Measurements from ENCODE around the gene DNAL1.

DNAL1 gene

DNA sequence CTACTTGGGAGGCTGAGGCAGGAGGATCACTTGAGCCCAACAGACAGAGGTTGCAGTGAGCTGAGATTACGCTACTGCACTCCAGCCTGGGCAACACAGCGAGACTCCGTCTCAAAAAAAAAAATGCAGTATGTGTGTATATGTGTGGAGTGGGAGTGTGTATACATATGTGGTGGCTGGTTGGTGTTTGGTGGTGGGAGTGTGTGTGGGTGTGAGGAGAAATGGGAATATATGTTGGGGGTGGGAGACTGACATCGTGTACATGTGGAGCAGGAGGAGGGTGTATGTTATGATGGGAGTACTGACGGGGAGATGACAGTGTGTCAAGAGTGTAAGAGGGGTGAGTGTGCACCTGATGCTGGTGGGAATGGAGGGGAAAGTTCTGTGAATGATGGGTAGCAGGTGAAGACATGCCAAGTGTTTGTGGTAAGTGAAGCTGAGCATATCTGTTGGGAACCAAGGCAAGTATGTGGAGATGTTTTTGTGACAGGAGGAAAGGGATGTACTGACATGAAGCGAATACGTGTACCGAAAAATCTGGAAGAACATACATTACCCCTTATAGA is 65.2 kb downstream of the DNAL1 start:
- DNase-seq = no peak

DNA sequence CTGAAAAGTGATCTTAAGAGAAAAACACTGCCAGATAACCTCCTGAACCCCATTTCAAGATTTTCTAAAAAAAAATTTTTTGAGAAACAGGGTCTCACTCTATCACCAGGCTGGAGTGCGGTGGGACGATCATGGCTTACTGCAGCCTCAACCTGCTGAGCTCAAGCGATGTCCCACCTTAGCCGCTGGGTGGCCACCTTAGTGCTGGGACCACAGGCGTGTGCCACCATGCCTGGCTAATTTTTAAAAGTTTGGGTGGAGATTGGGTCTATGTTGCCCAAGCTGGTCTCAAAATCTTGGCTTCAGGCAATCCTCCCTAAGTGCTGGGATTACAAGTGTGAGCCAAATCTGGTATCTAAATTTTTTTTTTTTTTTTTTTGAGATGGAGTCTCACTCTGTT is 66.0 kb downstream of the DNAL1 start:
- no peak for DNase-seq

DNA sequence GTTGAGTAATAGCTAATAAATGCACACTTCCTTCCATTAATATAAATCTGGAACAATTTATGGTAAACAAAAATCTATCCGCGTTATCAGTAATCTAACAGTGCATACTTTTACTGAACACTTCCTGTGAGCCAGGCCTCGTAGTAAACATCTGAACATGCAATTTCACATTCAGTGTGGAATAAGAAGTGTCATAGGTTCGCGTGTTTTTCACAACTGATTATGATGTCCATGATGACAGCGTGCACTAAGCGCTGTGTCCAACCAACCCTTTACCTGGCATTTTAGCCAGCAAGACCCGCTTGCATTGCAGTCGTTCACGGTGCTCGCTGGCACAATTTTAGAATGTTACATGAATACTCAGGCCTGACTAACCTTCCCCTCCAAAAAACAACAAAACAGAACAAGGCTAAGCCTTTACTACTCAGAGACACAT is 67.3 kb downstream of the DNAL1 start:
- DNase-seq = no peak

DNA sequence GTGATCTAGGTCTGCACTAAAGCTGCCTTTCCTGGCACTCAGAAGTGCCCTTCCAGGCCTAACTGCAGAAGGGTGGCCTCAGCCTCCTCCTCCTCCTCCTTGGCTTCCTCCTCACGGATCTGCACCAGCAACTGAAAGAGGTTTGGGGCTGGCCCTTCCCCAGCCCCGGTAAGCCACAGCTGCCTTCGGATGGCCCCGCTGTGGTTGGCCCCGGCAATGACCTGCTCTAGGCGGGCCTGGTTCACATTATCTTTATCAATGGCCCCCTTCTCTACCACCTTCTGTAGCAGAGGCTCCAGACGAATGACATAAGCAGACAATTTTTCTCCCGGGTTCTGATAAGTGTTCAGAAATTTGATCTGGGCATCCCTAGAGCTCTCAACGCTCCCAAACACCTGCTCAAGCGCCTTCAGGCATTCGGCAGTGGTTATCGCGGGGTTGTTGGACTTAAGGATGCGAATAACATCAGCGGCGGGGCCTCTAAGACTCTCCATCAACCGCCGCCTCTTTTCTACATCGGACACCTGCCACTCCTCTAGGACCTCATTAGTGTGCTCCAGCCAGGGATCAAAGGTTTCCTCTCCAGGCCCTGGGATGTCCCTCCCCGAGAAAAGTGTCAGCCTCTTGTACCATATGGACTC is 67.9 kb downstream of the DNAL1 start:
- DNase-seq = no peak

DNA sequence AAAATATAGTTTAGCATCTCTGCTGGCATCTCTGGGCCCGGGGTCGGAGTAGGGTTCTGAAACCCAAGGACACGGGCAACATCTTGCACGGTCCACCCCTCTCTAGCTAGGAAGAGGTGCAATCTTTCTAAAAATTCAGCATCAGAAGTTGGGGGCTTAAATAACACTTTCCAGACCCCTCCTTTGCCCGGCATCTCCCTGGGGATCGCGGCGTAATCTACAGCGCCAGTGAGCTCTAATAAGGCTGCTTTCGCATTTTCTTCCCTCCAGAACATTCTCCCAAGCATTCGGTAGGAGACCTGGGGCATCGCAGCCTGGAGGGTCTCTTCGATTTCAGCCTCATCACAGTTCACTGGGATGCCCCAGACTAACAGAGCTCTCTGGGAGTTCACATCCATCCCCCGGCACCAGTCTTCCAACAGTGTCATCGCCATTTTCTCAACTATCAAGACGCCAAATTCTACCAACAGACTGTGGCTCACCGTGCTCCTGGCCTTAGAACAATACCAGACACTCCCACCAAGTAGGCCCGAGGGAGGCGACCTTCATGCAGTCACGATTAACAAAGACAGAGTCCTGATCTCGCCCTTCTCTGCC is 68.5 kb downstream of the DNAL1 start:
- no peak for DNase-seq

DNA sequence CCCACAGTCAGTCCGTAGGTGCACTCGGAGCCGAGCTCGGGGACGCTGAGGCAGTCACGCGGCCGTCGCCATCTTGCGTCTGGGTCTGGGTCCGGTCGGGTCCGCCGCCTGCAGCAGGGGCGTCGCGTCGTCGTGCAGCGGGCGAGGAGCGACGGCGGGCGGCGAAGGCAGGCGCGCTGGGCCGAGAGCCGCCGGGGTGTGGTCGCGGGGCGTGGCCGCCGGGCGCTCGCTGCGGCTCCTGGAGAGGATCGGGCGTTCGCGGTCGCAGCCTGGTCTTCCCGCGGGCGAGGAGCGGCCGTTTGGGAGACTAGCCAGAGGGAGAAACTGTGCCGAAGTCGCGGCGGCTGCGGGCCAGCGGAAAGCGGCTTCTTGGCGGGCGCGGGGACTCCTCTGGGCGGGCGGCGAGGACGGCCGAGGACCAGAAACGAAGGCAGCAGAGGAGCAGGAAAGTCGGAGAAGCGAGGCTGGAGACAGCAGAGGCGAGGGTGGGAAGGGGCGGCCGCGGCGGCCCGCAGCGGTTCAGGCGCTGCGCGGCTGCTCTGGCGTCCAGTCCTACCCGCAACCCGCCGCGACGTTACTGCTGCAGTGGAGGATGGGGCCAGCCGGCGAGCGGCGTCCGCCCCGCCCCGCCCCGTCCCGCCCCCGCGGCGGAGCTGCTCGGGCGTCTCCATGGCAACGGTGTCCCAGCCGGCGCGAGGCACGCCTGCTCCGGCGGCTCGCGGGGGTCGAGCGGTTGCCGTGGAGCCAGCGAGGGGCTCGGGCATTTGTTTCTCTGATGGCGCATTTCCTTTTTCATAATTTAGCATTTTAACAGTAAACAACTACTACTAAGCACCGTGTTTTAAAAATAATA is 69.2 kb downstream of the DNAL1 start, which contains the start of gene PNMA1:
Gene PNMA1 (minus strand): TSS at position 582 of the 853 bp plus-strand sequence. CDS start 745 bp downstream, outside the sequence.
- DNase-seq = peak; percentile 93

DNA sequence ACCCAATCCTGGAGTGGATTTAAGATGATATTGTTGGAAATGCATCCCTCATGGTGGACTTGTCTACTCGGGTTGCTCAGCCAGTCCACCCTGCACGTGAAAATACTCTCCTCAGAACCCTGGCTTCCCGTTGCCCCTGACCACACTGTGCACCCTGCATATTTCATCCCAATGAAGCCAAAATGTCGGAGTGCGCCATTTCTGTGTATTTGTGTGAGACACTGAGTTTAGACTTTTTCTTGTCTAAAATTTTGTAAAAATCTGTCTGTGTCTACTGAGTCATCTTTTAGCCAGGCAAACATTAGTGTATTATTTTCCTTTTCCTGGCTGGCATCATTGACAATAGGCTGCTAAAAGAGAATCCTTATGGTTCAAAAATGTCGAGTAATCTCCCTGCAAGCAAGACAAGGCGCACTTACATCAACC is 69.9 kb downstream of the DNAL1 start:
- no peak for DNase-seq

DNA sequence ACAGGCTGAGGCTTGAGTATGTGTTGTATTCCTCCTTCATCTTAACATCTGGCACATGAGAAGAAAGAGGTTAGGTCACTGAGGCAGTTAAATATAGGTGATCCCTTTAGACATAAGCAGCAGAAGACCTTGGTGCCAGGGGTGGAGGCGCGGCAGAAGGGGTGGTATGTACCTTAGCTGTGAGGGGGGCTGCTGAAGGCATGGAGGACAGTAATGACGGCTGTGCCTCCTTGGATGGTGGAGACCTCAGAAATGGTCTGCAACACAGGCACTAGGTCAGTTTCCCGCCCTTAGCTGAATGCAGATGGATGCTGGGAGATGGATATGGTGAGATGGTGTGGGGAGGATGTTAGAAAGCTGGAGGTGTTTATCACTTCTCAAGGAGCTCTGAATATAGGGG is 70.9 kb downstream of the DNAL1 start:
- no peak for DNase-seq

DNA sequence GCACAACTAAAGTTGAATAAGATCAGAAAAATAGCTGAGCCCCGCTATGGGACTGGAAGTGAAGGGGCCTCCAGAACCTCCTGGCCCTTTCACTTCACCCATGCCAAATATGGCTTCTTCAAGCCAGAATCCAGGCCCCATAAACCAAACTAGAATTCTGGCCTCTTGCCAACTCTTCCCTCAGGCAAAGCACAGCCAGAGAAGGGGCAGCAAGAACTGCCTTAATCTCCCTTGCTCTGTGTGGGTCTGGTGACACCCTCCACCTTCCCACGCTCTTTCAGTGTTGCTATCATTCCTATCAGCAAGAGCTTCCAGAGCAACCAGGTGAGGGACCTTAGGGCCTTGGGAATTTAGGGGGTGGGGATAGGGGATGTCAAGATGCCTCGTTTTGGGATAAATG is 72.5 kb downstream of the DNAL1 start:
- DNase-seq = peak; percentile 45

DNA sequence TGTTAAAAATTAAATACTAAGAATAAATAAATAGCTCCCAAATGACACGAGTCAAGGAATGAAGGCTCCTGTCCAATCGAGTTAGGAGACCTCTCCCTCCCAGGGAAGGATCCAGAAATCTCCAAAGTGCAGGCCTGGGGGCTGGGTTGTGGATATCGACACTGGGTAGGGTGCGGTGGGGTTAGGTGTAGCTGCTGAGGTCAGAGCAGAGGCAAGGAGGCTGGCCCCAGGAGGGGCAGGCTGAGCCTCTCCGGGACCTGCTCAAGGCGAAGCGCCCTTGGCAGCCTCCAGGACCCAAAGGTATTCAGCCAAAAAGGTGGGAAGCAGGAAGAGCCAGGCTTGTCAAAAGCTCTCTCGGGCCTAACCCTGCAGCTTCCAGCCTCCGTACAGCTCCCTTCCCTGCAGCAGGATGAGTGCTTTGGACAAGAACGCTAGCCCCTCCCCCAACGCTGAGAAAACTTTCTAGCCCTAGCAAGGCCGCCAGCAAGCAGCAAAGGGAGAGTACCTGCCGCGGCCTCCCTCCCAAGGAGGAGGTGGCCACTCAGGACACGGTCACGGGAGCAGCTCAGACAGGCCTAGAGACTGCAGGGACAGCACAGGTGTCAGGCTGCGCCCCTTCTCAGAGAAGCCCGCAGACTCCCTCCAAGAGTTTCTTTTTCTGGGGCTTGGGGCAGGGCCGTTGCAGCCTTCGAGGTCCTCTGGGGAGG is 73.1 kb downstream of the DNAL1 start:
- peak; percentile 58 for DNase-seq

DNA sequence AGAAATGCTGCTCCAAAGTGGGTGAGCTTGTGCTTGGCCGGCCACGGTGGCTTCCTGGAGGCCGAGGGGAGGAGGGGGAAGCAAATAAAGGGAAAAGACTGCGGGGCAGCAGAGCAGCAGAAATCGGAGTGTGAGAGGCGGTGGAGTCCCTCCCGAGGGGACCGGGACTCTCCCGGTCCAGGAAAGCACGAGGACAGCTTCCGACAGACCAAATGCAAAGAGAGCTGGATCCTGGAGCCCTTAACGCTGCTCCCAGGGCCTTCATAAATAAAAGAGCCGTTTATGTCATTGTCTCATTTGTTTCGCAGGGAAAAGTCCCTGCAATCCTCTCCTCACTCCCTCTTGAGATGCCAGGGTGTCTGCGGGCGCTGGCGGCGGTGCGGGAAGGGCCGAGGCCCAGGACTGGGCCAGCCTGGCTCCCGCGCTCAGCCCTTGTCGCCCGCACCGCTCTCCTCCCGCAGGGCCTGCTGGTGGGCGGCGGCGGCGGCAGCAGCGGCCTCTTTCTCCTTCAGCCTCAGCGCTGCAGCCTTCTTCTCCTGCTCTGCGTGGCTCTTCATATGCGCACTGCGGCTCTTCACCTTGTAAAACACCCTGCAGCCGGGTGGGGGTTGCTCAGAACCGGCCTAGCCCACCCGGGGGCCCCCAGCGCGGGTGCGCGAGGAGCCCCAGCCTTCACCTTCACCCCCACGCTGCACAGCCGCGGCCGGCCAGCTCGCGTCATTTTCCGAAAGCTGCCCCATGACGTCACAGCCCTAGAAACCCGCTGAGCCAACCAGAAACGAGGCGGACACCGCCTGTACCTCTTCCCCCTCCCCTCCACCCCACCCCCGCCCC is 73.8 kb downstream of the DNAL1 start:
- peak; percentile 68 for DNase-seq

DNA sequence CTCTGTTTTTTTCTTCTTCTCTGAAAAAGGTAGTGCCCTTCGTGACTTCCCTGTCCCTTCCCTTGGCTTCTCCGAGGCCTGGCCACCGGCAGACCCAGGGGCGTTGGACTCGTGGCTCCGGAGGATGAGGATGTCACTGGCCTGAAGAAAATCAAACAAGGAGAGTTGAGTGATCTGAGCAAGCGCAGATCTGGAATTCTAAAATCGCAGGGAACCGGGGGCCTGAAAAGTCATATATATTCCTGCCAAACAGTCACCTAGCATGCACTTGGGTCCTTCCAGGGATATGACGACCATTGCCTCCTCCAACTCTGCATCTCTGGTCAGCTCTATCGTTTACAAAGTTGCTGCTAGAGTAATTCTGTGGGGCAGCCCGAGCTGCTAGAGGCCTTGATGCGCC is 74.6 kb downstream of the DNAL1 start:
- DNase-seq = peak; percentile 26

DNA sequence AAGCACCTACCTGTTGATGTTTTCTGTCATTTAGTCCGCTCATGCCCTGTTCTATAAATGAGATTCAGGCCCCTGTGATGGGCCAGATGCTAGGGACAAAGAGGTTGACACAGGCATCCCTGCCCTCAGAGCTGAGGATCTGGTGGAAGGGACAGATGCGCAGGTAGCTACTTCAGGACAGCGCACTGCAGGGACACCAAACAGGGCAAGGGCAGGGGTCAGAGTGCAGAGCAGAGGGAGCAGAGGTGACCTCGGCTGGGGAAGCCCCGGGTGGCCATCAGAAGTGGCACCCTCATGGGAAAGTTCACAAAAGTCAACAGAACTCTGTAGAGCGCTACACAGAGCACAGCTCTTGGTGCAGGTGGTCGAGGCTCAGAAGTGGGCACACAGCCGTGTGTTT is 75.0 kb downstream of the DNAL1 start:
- peak; percentile 13 for DNase-seq

DNA sequence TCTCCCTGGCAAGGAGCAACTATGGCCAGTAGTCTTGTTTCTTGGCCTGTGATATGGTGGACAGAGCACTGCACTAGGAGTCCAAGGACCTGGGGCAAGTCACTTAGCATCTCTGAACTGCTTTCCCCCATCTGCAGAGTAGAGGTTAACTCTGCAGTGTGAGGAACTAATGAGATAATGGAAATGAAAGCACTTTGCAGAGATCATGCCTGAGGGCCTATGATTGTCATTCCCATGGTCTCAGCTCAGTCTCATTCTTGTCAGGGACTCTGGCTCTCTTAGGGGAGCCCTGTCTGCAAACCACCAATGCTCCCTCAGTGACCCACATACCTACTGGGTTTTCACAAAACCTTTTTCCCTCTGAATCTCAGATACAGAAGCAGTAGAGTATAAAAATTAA is 75.8 kb downstream of the DNAL1 start:
- DNase-seq = no peak

DNA sequence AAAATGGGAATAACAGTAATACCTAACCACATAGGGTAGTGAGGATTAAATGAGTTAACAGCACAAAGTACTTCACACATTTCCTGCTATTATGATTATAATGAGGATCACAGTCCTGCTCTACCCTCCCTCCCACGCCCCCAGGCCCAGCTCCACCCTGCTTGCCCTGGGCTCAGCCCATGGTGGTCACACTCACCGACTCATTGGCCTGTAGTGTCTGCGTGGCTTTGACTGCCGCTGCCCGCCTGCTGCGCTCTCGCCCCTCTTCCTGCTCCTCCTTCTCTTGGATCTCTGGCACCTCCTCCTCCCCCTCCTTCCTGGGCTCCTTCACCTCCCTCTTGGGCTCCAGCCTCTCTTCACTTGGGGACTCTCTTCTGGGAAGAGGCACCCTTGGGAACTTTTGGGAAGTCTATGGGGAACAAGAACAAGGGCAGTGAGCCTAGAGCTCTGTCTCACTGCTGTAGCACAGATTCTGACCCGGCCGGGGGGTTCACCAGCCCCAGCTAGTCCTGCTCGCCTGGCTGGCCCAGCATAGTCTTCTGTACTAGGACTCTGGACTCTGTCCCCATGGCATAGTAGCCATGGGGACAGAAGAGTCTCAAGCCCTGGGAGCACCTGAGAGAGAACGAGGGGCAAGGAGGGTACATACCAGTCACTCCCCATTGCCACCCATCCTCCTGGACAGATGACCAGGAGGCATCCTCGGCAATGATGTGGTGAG is 76.5 kb downstream of the DNAL1 start:
- DNase-seq = peak; percentile 20

DNA sequence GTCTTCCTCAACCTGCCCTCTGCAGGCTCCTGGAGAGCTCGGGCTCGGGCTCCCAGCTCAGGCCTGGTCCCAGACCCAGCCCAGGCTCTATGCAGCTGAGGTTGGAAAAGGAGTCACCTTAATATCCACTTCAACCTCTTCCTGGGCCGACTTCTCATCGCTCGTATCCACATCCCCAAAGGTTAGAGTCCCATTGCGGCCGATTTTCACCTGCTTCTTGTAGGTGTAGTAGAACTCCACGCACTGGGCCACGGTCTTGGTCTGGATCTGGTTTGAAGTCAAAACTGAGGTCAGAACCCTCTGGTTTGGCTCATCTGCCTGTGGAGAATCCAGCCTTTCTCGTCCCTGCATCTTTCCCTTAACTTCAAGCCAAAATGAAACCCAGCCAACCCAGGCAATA is 77.8 kb downstream of the DNAL1 start:
- DNase-seq = peak; percentile 27

DNA sequence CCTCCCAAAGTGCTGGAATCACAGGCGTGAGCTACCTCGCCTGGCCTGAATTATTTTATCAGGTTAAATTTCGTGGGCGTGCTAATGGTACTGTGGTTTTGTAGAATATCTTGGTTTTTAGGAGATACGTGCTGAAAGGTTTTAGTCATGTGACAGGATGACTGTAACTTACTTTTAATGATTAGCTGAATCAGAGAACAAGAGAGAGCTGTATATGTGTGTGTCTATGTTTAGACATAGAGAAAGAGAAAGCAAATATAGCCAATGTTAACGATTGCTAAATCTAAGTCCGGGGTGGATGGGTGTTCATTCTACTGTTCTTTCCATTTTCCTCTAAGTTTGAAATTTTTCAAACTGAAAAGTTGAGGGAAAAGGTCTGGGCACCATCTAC is 78.6 kb downstream of the DNAL1 start:
- no peak for DNase-seq

DNA sequence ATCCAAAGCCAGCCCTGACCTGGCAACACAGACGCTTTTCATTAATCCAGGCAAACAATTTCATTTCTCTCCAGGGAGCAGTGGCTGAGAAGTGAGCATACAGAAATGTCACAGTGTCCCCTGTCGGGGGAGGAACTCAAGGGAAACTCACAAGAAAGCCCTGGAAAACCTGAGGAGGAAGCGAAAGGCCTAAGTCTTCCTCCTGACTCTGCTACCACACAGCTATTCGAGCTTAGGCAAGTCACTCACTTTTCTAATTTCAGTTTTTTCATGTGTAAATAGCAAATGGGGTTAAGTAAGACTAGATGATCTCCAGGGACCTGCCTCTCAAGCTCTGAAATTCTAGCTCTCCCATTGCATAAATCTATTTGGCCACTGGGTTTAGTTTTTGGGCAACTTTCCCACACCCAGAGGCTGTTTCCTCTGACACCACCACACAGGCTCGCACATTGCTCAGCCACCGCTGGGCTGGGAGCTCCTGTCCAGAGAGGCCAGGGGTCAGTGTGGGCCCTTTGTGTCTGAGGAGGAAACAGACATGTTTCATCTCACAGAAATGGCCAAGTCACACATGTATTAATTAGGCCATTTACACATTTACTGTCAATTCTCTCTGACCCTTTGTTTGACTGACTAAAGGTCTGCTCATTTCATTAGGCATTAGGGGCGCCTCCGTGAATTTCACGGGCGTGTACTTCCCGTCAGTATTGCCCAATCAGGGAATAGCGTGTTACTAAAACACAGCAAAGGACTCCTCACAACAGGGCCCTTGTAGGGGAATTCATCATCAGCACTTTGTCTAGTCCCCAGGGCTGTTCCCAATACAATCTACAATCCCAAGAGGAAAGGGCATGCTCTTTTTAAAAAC is 79.2 kb downstream of the DNAL1 start:
- DNase-seq = peak; percentile 56

DNA sequence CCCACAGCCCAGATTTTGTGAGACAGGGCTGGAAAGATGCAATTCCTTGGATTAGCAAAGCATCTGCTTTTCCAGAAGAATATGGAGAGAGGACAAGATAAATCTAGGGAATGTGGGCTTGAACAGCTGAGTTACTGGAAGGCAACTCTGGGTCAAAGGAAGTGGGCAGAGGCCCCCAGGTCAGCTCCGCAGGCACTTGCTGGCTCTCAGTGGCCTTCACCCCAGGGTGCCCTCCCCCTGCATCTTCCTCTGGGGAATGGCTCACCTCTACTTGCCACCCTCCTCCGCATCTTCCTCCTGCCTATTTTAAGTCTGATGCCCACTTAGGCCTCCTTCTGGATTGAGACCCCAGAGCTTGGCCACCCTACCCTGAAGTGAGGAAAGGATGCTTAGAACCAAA is 79.9 kb downstream of the DNAL1 start:
- DNase-seq = peak; percentile 15

Data from left hindlimb (tissue), 1 donor.